GM06990 (cell line): Measurements from ENCODE around the gene UBR7.

Source experiments
- DNase-seq: peaks from one replicate; pipeline ENCODE4 v3.0.0-alpha.2; 2011; ENCODE audit not compliant: insufficient read length; ENCODE audit errors: extremely low read depth
- H3K27me3 ChIP-seq: replicated peaks from 2 replicates; pipeline ENCODE4 v1.6.0; 2011; ENCODE audit warnings: low read length; ENCODE audit not compliant: control insufficient read depth, insufficient read depth
- H3K36me3 ChIP-seq: 2 replicates; pipeline ENCODE4 v1.5.1; 2011; ENCODE audit warnings: low read length; ENCODE audit not compliant: control insufficient read depth, insufficient read depth
- H3K4me3 ChIP-seq: replicated peaks from 2 replicates; pipeline ENCODE4 v1.5.1; 2011; ENCODE audit warnings: low read depth, mild to moderate bottlenecking, control low read depth, low read length
- CTCF ChIP-seq: IDR thresholded peaks from 2 replicates; pipeline ENCODE4 v1.5.1; 2011; ENCODE audit warnings: low read length, control low read depth, mild to moderate bottlenecking, inconsistent platforms; ENCODE audit not compliant: insufficient read depth, poor library complexity, severe bottlenecking

UBR7 gene

DNA sequence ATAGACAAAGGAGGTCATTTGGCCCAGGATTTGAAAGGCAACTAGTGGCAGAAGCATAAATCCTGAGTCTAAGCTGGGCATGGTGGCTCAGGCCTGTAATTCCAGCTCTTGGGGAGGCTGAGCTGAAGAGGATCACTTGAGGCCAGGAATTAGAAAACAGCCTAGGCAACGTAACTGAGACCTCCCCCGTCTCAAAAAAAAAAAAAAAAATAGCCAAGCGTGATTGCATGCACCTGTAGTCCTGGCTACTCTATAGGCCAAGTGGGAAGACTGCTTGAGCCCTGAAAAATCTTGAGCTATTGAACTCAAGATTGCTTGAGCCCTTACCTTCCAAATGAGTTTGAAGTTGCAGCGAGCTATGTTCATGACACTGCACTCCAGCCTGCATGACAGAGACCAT lies 8.0 kb upstream of the UBR7 start:
- Histone ChIP-seq H3K36me3 (peaks cover 3% of the 10 kb centered on the region), H3K27me3 (no peaks in the 10 kb centered on the region), H3K4me3 (no peak overlapping the region)
- no peak for TF ChIP-seq CTCF
- no peak for DNase-seq

DNA sequence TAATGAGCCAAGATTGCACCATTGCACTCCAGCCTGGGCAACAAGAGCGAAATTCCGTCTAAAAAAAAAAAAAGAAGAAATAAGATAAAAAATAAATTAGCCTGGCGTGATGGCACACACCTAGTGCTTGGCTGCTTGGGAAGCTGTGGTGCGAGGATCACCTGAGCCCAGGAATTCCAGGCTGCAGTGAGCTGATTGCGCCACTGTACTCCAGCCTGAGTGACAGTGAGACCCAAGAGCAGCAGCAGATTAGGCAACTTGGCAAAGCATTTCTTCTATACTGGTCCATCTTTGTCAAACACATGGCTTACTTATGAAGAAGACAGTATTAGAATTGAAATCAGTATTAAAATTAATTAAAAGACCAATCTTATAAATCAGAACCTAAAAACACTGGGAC lies 6.5 kb upstream of the UBR7 start:
- DNase-seq: no peak
- no peak for TF ChIP-seq CTCF
- Histone ChIP-seq H3K27me3 (no peaks in the 10 kb centered on the region), H3K36me3 (peaks cover 3% of the 10 kb centered on the region), H3K4me3 (no peak overlapping the region)

DNA sequence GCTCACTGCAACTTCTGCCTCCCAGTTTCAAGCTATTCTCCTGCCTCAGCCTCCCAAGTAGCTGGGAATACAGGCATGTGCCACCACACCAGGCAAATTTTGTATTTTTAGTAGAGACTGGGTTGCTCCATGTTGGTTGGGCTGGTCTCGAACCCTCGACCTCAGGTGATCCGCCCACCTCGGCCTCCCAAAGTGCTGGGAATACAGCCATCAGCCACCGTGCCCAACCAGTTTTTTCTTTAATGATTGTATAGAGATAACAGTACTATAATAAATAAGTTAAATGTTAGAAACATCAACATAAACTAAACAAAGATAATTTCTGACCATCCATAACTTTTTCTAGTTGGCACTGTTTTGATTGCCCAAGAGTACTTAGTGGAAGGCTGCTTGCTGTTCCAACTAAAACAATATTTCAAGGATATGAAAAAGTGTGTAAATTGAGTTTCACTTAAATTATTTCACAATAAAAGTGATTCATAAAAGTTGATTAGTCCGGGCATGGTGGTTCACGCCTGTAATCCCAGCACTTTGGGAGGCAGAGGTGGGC lies 5.8 kb upstream of the UBR7 start:
- DNase-seq: no peak
- H3K27me3 ChIP-seq: no peaks in the 10 kb centered on the region
- peaks cover 3% of the 10 kb centered on the region for H3K36me3 ChIP-seq
- H3K4me3 ChIP-seq: no peak overlapping the region
- no peak for TF ChIP-seq CTCF

DNA sequence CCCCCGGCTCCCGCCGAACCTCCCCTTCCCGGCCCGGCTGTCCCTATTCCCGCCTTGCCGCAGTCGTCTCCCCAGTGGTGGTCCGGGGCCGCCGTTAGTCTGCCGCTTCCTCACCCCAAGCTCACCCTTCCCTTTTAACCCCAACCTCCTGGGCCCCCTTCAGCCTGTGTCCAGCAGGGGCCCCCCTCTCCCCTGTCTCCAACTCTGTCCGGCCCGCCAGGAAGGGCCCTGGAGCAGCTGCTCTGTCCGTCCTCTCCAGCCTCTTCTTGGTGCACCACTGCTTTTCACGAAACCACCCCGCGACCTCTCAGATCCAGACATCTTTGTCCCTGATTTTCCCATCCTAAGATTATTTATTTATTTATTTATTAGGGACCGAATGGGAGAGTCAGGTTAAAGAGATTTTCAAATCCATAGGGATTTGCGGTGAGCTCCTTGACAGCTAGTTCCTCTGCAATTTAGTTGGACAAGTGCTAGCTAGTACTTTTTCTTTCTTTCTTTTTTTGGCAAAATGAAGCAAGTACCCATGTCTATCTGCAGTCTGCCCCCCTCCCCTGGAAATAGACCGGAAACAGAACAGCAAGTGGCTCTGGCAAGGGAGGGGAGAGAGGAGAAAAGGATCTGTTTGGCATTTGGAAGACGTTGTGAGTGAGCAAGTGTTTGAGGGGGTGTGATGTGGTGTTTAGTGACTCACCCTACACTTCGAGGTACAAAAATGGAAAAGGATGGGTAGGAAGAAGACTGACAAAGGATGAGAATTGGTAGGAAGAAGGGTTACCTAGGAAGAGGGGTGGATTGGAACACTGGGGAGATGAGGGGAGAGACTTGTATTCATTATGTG lies 632 bp downstream of the UBR7 start:
- Histone ChIP-seq H3K36me3 (no peaks in the 10 kb centered on the region; the same call in 1 of the 2 replicates), H3K4me3 (peak overlapping the region; percentile 95), H3K27me3 (no peaks in the 10 kb centered on the region)
- TF ChIP-seq CTCF: peak; percentile 60
- no peak for DNase-seq

- Histone ChIP-seq H3K4me3 (no peak overlapping the region), H3K36me3 (peaks cover 3% of the 10 kb centered on the region; the same call in 1 of the 2 replicates), H3K27me3 (no peaks in the 10 kb centered on the region)
- no peak for TF ChIP-seq CTCF
- peak; percentile 41 for DNase-seq
These were observed 5.4 kb downstream of the UBR7 start for GRCh38 chr14:93212432-93212831.

DNA sequence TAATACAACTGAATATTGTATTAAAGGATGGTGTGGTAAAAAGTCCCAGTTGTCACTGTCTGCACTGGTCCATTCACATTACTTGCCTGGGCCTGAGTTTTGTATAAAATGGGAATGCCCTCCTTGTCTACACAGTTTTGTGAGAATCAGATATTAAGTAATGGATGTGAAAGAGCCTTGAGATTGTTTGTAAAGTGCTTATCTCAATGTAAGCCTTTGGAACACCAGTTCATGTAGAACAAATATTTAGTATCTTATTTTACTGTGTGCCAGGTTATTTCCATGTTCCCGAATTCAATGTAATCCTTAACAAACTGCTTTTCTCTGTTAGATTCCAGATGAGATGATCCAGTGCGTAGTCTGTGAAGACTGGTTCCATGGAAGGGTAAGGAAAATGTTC lies 7.5 kb downstream of the UBR7 start:
- Histone ChIP-seq H3K27me3 (no peaks in the 10 kb centered on the region), H3K4me3 (no peak overlapping the region), H3K36me3 (peaks cover 3% of the 10 kb centered on the region; the same call in 1 of the 2 replicates)
- TF ChIP-seq CTCF: no peak
- DNase-seq: no peak
